WERI-Rb-1 (cell line): ENCODE results near the gene STK17A.
"Not testable (repeated sequence)": the region's sequence is repeated elsewhere in the genome, so short reads cannot be mapped to it uniquely, and the experiment has no call there.

ENCODE experiments used
- DNase-seq: peaks from one replicate; pipeline ENCODE4 v3.0.0-alpha.2; 2020
- H3K27ac ChIP-seq: fragments of 250-450 bp; sonication (Bioruptor Pico); 2 replicates; pipeline ENCODE4 v1.5.1; 2020; ENCODE audit warnings: mild to moderate bottlenecking, moderate library complexity
- H3K27me3 ChIP-seq: fragments of 250-450 bp; sonication (Bioruptor Pico); 2 replicates; pipeline ENCODE4 v1.5.1; 2021; ENCODE audit warnings: mild to moderate bottlenecking, low read depth, moderate library complexity; ENCODE audit not compliant: insufficient read depth, severe bottlenecking
- H3K36me3 ChIP-seq: fragments of 250-450 bp; sonication (Bioruptor Pico); 2 replicates; pipeline ENCODE4 v1.5.1; 2020; ENCODE audit warnings: mild to moderate bottlenecking, moderate library complexity
- H3K4me3 ChIP-seq: 2 replicates; pipeline ENCODE4 v1.5.1; 2011; ENCODE audit warnings: low read depth, mild to moderate bottlenecking, control low read depth, low read length
- H3K9me3 ChIP-seq: fragments of 250-450 bp; sonication (Bioruptor Pico); 2 replicates; pipeline ENCODE4 v1.5.1; 2021; ENCODE audit warnings: mild to moderate bottlenecking, moderate library complexity; ENCODE audit not compliant: severe bottlenecking
- TF ChIP-seq, protein P1 (sequence below): IDR thresholded peaks from 2 replicates; pipeline ENCODE4 v1.5.1; 2011; ENCODE audit warnings: low read depth, mild to moderate bottlenecking, control low read depth, inconsistent platforms, low read length

STK17A gene

DNA sequence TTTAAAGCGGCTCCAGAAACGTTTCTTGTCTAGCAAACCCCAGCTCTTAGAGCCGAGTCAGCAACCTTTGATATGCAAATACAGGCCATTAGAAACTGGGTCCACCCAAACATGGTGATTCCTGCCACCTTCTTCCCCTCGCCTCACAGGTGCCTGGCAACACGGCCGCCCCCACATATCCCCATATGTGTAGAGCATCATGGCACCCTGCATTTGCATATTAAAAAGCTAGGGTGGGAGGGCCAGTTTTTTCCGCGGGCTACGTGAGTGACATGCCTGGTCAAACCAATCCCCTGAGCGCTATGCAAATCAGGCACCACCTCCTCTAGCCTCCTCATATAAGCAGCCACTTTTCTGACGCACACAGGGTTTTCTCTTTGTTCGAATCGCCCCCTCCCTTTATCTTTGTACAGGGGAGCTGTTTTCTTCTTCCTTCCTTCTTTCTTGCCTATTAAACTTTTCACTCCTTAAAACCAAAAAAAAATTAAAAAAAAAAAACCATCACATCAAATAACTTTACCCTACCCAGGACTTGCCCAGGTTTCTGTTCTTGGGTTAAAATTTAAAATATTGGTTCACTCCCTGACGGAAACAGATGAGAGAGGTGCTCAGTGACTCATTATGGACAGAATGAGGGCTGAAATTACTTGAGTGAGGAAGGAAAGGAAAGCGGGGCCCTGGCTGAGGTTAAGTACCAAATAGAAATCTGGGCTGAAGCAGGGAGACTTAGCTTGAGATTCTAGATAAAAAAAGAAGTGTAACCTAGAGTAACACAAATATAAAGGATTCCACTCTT, 86.6 kb downstream of the STK17A start:
- no peak for DNase-seq
- Histone ChIP-seq H3K9me3 (peaks cover 3% of the 10 kb centered on the region), H3K27me3 (no peaks in the 10 kb centered on the region), H3K4me3 (no peak overlapping the region), H3K36me3 (0 out of 2 replicates have a peak, but pooled peaks cover 3% of the 10 kb centered on the region), H3K27ac (no peak overlapping the region)
- TF ChIP-seq, protein P1, sequence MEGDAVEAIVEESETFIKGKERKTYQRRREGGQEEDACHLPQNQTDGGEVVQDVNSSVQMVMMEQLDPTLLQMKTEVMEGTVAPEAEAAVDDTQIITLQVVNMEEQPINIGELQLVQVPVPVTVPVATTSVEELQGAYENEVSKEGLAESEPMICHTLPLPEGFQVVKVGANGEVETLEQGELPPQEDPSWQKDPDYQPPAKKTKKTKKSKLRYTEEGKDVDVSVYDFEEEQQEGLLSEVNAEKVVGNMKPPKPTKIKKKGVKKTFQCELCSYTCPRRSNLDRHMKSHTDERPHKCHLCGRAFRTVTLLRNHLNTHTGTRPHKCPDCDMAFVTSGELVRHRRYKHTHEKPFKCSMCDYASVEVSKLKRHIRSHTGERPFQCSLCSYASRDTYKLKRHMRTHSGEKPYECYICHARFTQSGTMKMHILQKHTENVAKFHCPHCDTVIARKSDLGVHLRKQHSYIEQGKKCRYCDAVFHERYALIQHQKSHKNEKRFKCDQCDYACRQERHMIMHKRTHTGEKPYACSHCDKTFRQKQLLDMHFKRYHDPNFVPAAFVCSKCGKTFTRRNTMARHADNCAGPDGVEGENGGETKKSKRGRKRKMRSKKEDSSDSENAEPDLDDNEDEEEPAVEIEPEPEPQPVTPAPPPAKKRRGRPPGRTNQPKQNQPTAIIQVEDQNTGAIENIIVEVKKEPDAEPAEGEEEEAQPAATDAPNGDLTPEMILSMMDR: no peak

DNA sequence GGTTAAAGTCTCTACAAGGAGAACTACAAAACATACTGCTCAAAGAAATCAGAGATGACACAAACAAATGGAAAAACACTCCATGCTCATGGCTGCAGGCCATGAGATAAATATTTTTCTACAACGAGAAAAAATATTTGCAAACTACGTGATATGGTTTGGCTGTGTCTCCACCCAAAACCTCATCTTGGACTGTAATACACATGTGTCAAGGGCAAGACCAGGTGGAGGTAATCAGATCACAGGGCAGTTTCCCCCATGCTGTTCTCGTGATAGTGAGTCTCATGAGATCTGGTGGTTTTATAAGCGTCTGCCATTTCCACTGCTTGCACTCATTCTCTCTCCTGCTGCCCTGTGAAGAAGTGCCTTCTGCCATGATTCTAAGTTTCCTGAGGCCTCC, 88.6 kb downstream of the STK17A start:
- Histone ChIP-seq H3K27ac (no peak overlapping the region), H3K36me3 (no peaks in the 10 kb centered on the region), H3K9me3 (peaks cover 3% of the 10 kb centered on the region), H3K27me3 (no peaks in the 10 kb centered on the region), H3K4me3 (no peak overlapping the region)
- DNase-seq: no peak
- TF ChIP-seq, protein P1: no peak

DNA sequence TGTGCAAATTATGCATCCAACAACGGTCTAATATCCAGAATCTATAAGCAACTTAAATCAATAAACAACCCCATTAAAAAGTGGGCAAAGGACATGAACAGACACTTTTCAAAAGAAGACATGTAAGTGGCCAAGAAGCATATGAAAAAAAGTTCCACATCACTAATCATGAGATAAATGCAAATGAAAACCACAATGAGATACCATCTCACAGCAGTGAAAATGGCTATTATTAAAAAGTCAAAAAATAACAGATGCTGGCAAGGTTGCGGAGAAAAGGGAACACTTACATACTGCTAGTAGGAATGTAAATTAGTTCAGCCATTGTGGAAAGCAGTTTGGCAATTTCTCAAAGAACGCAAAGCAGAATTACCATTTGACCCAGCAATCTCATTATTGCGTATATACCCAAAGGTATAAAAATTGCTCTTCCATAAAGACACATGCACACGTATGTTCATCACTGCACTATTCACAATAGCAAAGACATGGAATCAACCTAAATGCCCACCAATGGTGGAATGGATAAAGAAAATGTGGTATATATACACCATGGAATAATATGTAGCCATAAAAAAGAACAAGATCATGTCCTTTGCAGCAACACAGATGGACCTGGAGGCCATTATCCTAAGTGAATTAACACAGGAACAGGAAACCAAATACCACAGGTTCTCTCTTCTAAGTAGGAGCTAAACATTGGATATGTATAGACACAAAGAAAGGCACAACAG, 90.5 kb downstream of the STK17A start:
- not testable (repeated sequence) for H3K9me3 ChIP-seq, H3K36me3 ChIP-seq, H3K27me3 ChIP-seq, DNase-seq, H3K27ac ChIP-seq, H3K4me3 ChIP-seq

DNA sequence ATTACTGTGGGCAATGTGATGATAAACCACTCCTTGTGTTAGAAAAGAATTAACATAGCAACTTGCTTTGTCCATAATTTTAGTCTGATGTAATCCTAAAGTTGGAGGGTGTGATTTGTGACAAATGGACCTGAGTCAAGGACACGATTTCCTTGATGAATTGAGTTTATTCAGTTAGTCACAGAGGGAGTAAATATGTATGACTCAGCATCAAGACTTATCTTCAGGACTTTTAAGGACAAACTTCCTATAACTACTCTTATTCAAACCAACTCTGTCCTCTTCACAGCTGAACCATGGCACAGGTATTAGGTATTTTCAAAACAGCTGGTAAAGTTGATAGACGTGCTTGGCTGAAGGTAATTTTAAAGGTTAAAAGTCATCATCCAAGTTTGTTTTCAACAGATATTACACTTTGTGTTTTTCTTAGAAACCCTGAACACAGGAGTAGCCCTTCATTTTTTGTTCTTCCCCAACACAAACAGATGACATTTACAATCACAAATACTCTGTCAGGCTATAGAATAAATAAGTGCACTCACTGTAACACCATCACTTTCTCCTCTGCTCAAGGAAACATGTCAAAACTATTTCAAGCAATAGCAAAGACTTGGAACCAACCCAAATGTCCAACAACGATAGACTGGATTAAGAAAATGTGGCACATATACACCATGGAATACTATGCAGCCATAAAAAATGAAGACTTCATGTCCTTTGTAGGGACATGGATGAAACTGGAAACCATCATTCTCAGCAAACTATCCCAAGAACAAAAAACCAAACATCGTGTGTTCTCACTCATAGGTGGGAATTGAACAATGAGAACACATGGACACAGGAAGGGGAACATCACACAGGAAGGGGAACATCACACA, 91.9 kb downstream of the STK17A start:
- no peak overlapping the region for H3K4me3 ChIP-seq
- no peaks in the 10 kb centered on the region for H3K27me3 ChIP-seq
- TF ChIP-seq, protein P1: no peak
- no peaks in the 10 kb centered on the region for H3K9me3 ChIP-seq
- H3K36me3 ChIP-seq: no peaks in the 10 kb centered on the region
- DNase-seq: no peak
- no peak overlapping the region for H3K27ac ChIP-seq
